HG03571 (cell line): Measurements from ENCODE around the gene ENAM.

Source experiments
- ATAC-seq: cut with Tn5 transposase; IDR thresholded peaks from one replicate; pipeline ENCODE4 v1.9.1; 2021; ENCODE audit not compliant: unreplicated experiment

Gene ENAM, protein sequence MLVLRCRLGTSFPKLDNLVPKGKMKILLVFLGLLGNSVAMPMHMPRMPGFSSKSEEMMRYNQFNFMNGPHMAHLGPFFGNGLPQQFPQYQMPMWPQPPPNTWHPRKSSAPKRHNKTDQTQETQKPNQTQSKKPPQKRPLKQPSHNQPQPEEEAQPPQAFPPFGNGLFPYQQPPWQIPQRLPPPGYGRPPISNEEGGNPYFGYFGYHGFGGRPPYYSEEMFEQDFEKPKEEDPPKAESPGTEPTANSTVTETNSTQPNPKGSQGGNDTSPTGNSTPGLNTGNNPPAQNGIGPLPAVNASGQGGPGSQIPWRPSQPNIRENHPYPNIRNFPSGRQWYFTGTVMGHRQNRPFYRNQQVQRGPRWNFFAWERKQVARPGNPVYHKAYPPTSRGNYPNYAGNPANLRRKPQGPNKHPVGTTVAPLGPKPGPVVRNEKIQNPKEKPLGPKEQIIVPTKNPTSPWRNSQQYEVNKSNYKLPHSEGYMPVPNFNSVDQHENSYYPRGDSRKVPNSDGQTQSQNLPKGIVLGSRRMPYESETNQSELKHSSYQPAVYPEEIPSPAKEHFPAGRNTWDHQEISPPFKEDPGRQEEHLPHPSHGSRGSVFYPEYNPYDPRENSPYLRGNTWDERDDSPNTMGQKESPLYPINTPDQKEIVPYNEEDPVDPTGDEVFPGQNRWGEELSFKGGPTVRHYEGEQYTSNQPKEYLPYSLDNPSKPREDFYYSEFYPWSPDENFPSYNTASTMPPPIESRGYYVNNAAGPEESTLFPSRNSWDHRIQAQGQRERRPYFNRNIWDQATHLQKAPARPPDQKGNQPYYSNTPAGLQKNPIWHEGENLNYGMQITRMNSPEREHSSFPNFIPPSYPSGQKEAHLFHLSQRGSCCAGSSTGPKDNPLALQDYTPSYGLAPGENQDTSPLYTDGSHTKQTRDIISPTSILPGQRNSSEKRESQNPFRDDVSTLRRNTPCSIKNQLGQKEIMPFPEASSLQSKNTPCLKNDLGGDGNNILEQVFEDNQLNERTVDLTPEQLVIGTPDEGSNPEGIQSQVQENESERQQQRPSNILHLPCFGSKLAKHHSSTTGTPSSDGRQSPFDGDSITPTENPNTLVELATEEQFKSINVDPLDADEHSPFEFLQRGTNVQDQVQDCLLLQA

GRCh38 chr4:70628444-70628843 is at the start of gene ENAM:
Gene ENAM, plus strand, starts transcription at chr4:70628744. Its CDS starts 757 bp downstream, at chr4:70629501.
- no peak for ATAC-seq

DNA sequence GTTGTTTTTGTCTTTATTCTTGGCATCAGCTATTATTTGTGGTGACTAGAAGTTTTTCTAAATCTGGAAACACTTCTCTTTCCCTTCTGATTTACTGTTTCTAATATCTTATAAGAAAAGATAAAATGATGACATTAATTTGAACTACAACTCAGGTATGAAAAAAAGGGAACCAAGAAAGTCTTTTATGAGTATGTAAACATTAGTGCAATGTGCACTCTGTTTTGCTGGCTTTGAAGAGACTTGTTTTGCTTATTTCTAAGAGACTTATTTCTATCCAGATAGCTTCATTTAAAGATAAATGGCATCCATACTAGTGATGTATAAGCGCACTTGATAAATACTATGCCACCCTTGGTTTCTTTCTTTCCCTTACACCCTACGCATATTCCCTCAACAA is 46.6 kb upstream of the ENAM start:
- ATAC-seq, result no peak

GRCh38 chr4:70583952-70584834 is 44.4 kb upstream of the ENAM start:
- no peak for ATAC-seq

DNA sequence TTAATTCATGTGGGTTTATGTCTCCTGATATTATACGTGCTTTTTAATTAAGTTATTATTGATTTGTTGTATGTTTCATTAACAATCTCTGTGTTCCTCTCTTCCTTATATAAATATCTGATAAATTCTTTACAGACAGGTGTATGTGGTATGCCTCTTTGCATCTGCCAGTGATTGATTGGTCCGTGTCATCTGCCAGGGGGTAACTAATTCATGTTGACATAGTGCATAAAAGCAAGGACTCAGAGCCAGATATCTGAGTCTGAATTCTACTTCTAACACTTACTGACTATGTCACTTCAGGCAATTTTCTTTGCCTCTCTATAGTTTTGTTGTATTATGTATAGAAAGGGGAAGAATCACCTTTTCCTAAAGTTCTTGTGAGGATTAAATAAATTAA is 41.7 kb upstream of the ENAM start:
- no peak for ATAC-seq

DNA sequence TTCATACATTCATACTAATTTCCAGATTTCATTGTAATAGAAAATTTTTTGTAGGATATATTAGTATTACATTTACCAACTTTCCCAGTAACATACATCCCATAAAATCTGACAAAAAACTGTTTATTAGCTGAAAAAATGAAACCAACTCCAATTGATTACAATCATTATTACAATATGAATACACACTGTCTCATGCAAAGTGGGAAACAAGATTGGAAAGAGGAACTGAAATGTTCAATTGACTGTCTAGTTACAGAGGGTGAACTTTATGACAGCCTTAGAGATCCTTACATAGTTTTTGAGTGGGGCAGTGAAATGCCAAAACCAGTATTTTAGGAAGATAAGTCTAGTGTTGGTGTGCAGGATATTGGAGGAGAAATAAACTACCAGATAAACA is 38.8 kb upstream of the ENAM start:
- ATAC-seq, result peak; percentile 94

GRCh38 chr4:70591955-70592582 is 36.5 kb upstream of the ENAM start, which contains the start of gene AMBN:
Gene AMBN, plus strand, starts transcription at chr4:70592256. Its CDS starts 103 bp downstream, at chr4:70592359.
- ATAC-seq, result no peak

DNA sequence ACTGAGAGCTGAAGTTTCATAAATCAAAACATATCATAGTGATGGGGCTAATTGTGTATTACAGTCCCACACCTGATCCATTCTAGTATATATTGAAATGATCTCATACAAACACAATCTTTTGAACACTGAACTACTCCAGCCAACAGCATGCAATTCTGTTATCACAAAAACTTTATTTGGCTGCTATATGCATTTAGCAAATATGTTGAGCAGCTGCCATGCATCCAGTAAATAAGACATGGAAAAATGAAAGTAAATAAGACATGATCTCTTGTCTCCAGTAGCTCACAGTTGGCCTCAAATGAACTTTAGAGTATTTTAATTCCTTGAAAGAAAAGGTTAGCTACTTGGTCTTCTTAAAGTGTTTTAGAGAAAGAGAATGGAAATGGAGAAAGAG is 34.3 kb upstream of the ENAM start:
- no peak for ATAC-seq

DNA sequence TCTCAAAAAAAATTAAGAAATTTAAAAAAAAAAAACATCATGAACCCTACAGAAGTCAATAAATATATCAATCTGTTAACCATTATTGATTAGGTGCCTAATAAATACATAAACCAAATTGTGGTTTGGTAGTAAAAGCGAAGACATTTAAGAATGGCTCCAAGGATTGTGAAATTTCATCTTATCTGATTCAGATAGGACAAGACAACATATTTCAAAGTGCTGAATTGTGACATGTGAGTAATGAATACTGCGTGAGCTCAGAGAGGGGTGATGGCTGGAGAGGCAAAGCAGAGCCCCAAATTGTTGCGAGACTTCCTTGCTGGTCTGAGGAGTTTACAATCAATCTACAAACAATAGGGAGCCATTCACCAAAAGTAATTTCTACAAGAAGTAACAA is 28.2 kb upstream of the ENAM start:
- ATAC-seq, result no peak

DNA sequence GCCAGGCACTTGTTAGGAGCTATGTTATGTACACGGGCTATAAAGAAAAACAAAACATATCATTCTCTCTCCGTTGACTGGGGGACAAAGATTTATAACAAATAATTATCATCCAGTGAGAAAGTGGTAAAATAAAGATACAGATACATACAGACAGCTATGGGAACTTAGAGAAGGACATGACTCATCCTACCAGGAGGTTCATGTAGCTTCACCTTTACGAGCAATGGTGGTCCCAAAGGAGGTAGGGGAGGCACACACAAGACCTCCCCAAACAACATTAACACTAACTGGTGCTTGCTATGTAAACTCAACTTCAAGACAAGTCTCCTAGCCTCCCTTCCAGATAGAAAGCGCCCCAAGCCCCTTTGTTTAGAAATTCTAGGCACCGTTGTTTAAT is 27.6 kb upstream of the ENAM start:
- ATAC-seq, result no peak

DNA sequence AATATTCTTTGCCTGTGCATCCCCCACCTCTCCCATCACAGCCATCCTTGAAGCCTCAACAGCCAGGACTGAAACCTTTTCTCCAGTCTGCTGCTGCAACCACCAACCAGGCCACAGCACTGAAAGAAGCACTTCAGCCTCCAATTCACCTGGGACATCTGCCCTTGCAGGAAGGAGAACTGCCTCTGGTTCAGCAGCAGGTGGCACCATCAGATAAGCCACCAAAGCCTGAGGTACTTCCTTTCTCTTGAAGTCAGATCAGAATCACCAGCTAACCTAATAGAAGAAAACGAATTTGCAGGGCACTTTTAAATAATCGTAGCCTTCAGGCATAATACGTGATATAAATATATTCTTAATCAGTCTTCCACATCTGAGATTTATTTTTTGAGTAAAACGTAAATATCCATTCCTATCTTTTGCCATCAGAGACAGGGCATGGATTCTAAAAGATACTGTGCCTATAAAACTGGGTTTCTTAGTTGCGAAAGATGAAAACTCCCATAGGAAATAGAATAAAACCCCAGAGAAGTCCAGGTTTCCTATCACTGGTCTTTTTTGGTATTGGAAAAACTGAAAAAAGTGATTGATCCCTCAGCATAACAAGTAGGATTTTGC is 27.0 kb upstream of the ENAM start:
- ATAC-seq, result peak; percentile 96

DNA sequence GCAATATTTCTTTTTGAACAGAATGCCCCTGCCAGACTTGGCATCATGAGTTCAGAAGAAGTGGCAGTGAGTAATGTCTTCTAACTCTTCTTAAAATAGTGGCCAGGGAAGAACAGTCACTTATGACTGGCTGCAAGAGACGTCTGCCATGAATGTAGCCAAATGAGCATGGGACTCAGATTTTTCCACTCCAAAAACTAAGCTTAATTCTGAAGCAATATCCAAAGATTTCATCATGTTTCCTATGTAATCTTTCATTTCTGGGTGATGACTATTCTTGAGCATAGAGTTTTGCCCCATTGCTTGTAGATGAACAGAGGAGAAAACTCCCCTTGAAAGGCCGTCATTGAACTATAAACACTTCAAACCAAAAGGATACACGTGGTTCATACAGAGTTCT is 24.7 kb upstream of the ENAM start:
- no peak for ATAC-seq

DNA sequence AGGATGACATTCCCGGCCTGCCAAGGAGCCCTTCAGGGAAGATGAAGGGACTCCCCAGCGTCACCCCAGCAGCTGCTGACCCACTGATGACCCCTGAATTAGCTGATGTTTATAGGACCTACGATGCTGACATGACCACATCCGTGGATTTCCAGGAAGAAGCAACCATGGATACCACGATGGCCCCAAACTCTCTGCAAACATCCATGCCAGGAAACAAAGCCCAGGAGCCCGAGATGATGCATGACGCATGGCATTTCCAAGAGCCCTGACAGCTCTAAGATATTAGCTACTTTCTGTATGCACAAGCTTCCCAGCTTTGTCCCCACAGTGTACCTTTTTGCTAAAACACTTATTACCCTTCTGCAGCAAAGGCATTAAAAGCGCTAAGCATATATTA is 22.1 kb upstream of the ENAM start:
- no peak for ATAC-seq

GRCh38 chr4:70607334-70607853 is 21.1 kb upstream of the ENAM start:
- no peak for ATAC-seq

GRCh38 chr4:70608324-70608723 is 20.2 kb upstream of the ENAM start:
- ATAC-seq, result no peak

DNA sequence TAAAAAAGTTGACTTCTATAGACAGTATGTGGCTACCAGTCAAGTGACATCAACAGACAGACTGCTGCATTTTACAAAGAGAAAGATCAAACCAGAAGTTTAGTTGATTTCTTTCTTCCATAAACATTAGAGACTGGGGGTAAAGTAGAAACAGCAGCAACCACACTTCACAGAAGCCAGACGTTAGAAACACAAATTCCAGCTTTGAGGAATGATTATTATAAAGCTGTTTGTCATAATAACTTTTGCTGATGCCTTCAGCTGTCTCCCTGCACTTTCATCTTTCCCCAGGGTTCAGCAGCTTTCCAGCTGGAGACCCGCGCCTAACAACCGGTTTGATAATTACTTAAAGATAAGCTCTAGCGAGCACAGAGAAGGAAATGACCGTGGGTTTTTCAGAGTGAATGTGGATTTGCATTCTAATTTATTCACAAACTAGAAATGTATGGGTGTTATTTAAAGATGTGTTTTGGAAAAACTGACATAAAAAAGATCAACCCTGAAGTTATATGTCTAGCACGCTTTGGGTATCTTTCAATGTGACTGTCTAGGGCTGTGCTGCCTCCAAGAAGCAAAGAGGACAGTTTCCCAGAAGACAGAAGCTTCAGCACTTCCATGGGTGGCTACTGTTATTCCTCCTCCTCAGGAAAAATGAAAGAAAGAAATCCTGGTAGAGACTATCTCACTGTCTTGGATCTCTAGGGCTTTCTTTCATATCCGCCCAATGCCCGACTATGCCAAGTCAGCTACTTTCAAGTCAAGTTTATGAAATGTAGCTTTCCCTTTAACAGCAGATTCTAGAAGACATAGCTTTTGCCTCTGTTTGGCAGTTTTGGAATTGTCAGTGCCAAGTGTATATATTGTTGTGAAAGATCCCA is 15.0 kb upstream of the ENAM start:
- ATAC-seq, result peak; percentile 45

DNA sequence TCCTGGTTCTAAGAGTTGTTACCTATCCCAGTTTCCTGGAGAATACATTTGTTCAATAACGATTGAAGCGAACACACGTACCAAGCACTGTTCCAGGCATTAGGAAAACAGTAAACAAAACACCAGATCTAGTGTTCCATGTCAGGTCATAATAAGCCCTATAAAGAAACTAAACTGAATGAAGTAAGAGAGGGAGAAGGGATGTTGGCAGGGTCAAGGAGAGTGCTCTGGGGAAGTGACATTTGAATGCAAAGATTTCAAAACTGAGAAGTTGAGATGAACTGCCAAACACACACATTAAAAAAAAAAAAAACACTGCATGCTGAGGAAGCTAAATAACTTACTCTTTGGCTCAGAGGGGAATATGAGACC is 14.4 kb upstream of the ENAM start:
- ATAC-seq, result no peak

- no peak for ATAC-seq
Measured at GRCh38 chr4:70619288-70619687, 9.3 kb upstream of the ENAM start.

DNA sequence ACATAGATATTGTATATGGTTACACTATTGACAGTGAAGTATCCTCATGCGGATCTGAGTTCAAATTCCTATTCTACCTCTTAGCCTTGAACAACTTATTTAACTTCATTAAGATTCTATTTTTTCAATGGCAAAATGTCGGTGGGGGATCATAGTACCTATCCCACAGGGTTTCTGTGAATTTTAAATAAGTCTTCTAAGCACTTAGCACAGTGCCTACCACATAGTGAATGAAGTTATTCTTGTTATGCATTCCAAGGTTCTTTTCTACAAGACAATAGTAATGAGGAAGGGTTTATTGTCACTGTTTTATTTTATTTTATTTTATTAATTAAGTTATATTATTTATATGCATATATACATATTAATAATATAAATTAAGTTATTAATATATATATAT is 8.8 kb upstream of the ENAM start:
- no peak for ATAC-seq
